Tibial artery (tissue), 4 donors: ENCODE measurements around the gene WFS1.

Experiments used
- DNase-seq, 2 donors: peaks; one replicate each; pipeline ENCODE4 v3.0.0-alpha.2; 2019
- H3K27ac ChIP-seq, 2 donors: fragments of 200-600 bp; sonication (generic) in 1 of 2; 1 replicate in 1 of 2; 2 replicates in 1 of 2; pipeline ENCODE4 v1.5.1; 2018 to 2019; ENCODE audit warnings: mild to moderate bottlenecking in 1 of 2
- H3K27me3 ChIP-seq, 2 donors: fragments of 200-600 bp; sonication (generic) in 1 of 2; one replicate each; pipeline versions ENCODE4 v1.5.1 to v1.6.0; 2016 to 2019
- H3K36me3 ChIP-seq, 3 donors: fragments of 200-600 bp; sonication (generic) in 2 of 3; one replicate each; pipeline ENCODE4 v1.5.1; 2016 to 2019; ENCODE audit warnings: mild to moderate bottlenecking in 2 of 3
- H3K4me1 ChIP-seq, 4 donors: fragments of 200-600 bp; sonication (generic) in 2 of 4; 1 replicate in 3 of 4; 2 replicates in 1 of 4; pipeline ENCODE4 v1.5.1; 2016 to 2019
- H3K4me3 ChIP-seq, 2 donors: fragments of 200-600 bp; sonication (generic) in 1 of 2; 1 replicate in 1 of 2; 2 replicates in 1 of 2; pipeline ENCODE4 v1.5.1; 2018 to 2019; ENCODE audit warnings: mild to moderate bottlenecking in 2 of 2
- H3K9me3 ChIP-seq, 3 donors: fragments of 200-600 bp; sonication (generic) in 1 of 3; one replicate each; pipeline ENCODE4 v1.5.1; 2016 to 2019
- intact Hi-C: fragments of 100-400 bp; cut with DNase I; formaldehyde crosslinking; loops from one replicate; pipeline ENCODE4 v1.15.0; 2023; ENCODE audit warnings: low total_unique reads
- TF ChIP-seq, protein P1 (sequence below), 2 experiments: fragments of 200-600 bp in 1 of 2; fragments of 450-650 bp in 1 of 2; IDR thresholded peaks; one replicate each; pipeline ENCODE4 v1.5.1; 2017 to 2019; ENCODE audit warnings: antibody characterized with exemption in 2 of 2, mild to moderate bottlenecking in 1 of 2, moderate library complexity in 1 of 2

Gene WFS1

DNA sequence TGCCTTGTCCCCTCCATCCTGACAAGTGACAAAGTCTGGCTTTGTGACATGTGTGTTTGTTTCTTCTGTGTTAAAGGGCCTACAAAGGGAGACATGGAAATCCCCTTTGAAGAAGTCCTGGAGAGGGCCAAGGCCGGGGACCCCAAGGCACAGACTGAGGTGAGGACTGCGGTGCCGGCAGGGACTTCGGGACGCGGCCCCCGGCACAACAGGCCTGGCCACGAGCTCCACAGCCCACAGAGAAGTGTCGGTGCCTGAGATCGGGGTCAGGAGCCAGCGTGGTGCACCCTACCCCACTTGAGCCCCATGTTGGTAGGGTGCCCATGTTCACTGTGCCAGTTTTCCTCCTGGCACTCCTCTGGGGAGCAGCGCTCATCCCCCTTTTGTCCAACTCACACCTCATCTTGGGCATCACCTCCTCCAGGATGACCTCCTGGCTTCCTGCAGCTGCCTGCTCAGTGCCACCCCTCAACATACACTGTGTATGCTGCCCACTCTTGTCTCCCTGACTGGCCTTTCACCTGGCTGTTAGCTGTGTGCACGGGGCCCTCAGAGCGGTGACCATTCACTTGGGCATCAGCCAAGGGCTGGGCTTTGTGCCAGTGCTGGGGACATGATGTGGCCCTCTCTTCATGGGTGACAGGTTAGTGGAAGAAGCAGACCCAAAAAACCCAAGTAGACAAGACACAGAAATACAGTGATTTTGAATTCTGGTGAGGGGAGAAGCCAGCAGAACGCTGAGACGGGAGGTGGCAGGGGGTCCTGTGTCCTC lies 17.6 kb downstream of the WFS1 start:
- Histone ChIP-seq H3K36me3 (peaks cover 56 to 91% (median 81%) of the 10 kb centered on the region in 3 donors), H3K4me1 (peaks cover 0 to 9% (median 8%) of the 10 kb centered on the region in 4 donors), H3K9me3 (no peaks in the 10 kb centered on the region), H3K4me3 (no peak overlapping the region), H3K27ac (no peak overlapping the region), H3K27me3 (no peaks in the 10 kb centered on the region)
- intact Hi-C loops = no loop called here
- TF ChIP-seq, protein P1, sequence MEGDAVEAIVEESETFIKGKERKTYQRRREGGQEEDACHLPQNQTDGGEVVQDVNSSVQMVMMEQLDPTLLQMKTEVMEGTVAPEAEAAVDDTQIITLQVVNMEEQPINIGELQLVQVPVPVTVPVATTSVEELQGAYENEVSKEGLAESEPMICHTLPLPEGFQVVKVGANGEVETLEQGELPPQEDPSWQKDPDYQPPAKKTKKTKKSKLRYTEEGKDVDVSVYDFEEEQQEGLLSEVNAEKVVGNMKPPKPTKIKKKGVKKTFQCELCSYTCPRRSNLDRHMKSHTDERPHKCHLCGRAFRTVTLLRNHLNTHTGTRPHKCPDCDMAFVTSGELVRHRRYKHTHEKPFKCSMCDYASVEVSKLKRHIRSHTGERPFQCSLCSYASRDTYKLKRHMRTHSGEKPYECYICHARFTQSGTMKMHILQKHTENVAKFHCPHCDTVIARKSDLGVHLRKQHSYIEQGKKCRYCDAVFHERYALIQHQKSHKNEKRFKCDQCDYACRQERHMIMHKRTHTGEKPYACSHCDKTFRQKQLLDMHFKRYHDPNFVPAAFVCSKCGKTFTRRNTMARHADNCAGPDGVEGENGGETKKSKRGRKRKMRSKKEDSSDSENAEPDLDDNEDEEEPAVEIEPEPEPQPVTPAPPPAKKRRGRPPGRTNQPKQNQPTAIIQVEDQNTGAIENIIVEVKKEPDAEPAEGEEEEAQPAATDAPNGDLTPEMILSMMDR (IDR thresholded peaks at IDR 0.05) = no peak
- DNase-seq = no peak

DNA sequence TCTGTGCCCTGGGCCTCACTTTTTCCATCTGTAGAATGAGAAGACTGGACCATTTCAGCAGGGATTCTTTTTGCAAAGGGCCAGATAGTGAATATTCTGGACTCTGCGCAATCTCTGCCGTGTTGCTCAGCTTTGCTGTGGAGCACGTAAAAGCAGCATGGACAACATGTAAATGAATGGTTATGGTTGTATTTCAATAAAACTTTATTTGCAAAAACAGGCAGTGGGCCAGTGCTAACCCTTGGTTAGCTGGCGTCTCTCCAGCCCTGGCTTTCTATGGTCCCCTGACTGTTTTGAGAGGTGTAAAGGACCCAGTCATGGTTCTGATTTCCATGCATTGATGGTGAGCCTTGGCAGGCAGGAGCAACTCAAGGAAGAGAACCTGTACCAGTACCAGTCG lies 18.7 kb downstream of the WFS1 start:
- Histone ChIP-seq H3K4me1 (no peaks in the 10 kb centered on the region), H3K4me3 (no peak overlapping the region), H3K27ac (no peak overlapping the region), H3K36me3 (peaks cover 67 to 95% (median 91%) of the 10 kb centered on the region in 3 donors), H3K27me3 (no peaks in the 10 kb centered on the region), H3K9me3 (no peaks in the 10 kb centered on the region)
- TF ChIP-seq, protein P1 (IDR thresholded peaks at IDR 0.05) = no peak
- intact Hi-C loops = no loop called here
- no peak for DNase-seq

DNA sequence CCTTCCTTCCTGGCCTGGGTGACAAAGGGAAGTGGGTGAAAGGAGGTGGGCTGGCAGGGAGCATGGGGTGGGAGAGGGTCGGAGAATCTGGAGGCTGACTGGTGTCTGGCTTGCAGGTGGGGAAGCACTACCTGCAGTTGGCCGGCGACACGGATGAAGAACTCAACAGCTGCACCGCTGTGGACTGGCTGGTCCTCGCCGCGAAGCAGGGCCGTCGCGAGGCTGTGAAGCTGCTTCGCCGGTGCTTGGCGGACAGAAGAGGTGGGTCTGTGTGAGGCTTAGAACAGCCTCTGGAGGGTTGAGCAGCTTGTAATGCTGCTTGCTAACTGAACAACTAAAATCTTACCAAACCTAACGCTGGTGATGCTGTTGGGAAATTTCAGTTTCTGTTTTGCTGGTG lies 19.2 kb downstream of the WFS1 start:
- intact Hi-C loops = no loop called here
- no peak for DNase-seq
- H3K4me3 ChIP-seq = no peak overlapping the region
- H3K9me3 ChIP-seq = no peaks in the 10 kb centered on the region
- no peak overlapping the region for H3K27ac ChIP-seq
- no peaks in the 10 kb centered on the region for H3K27me3 ChIP-seq
- TF ChIP-seq, protein P1 (IDR thresholded peaks at IDR 0.05) = no peak
- H3K4me1 ChIP-seq = no peaks in the 10 kb centered on the region
- H3K36me3 ChIP-seq = peaks cover 67 to 95% (median 91%) of the 10 kb centered on the region in 3 donors

DNA sequence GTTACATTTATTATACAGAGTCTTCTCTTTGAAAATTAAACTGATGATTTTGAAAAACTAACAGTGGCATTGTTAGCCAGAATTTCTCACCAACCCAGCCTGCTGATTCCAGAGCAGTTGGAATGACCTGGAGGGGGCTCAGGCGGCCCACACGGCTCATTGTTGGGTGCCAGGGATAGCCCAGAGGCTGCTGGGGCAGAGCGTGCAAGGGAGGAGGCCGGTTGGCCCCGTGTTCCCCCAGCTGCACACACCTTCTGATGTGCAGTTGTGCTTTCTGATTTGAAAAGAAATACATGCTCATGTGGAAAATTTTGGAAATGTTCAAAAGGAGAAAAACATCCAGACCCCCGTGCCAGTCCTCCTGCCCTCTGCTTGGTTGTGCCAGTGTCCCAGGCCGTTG lies 20.6 kb downstream of the WFS1 start:
- Histone ChIP-seq H3K36me3 (peaks cover 77 to 100% (median 98%) of the 10 kb centered on the region in 3 donors), H3K9me3 (no peaks in the 10 kb centered on the region), H3K27me3 (no peaks in the 10 kb centered on the region), H3K4me3 (no peak overlapping the region), H3K4me1 (no peaks in the 10 kb centered on the region), H3K27ac (no peak overlapping the region)
- intact Hi-C loops = no loop called here
- DNase-seq = no peak
- TF ChIP-seq, protein P1 (IDR thresholded peaks at IDR 0.05) = no peak

DNA sequence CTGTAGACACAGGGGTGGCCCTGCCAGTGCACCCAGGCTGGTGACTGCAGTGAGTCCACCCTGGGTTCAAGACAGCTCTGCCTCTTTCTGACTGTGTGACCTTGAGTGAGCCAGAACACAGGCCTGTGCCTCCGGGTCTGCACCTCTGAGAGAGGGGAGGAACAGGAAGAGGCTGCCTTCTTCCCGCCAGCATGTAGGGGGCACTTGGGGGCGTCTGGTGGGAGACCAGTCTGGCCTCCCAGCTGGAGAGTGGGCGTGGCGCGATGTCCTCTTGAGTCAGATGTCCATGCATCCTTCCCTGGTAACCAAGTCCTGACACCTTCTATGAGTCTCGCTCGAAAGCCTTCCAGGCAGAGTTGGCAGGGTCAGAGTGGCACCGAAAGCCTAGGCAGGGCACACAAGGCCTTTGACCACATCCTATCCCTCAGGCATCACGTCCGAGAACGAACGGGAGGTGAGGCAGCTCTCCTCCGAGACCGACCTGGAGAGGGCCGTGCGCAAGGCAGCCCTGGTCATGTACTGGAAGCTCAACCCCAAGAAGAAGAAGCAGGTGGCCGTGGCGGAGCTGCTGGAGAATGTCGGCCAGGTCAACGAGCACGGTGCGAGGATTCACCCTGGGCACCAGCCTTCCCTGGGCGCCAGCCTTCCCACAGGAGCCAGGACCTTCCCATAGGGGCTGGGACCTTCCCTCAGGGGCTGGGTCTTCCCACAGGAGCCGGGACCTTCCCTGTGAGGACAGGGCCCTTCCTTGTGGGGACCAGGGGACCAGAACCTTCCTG lies 21.3 kb downstream of the WFS1 start:
- intact Hi-C loops = no loop called here
- no peak overlapping the region for H3K4me3 ChIP-seq
- no peak for DNase-seq
- no peaks in the 10 kb centered on the region for H3K27me3 ChIP-seq
- H3K9me3 ChIP-seq = no peaks in the 10 kb centered on the region
- TF ChIP-seq, protein P1 (IDR thresholded peaks at IDR 0.05) = no peak
- H3K27ac ChIP-seq = no peak overlapping the region
- H3K36me3 ChIP-seq = peaks cover 84 to 100% (median 98%) of the 10 kb centered on the region in 3 donors
- H3K4me1 ChIP-seq = no peaks in the 10 kb centered on the region
